Measurements from ENCODE around the gene EIF2AK2.

EIF2AK2 gene

GRCh38 chr2:37173741-37174140, 17.0 kb upstream of the EIF2AK2 start:
- no peak for DNase-seq (ENCODE audit: low read depth in 2 of 3, low spot score in 2 of 3)

- DNase-seq (ENCODE audit: low read depth in 2 of 3, low spot score in 2 of 3): no peak
Measured at GRCh38 chr2:37171624-37171950, 14.8 kb upstream of the EIF2AK2 start.

- no peak for DNase-seq (ENCODE audit: low read depth in 2 of 3, low spot score in 2 of 3)
Measured at GRCh38 chr2:37168217-37168981, 11.6 kb upstream of the EIF2AK2 start.

GRCh38 chr2:37167636-37168180, 10.9 kb upstream of the EIF2AK2 start:
- no peak for DNase-seq (ENCODE audit: low read depth in 2 of 3, low spot score in 2 of 3)

- DNase-seq (ENCODE audit: low read depth in 2 of 3, low spot score in 2 of 3): no peak
Measured at GRCh38 chr2:37164757-37165156, 8.0 kb upstream of the EIF2AK2 start.

GRCh38 chr2:37156071-37156856, 516 bp downstream of the EIF2AK2 start:
- DNase-seq (ENCODE audit: low read depth in 2 of 3, low spot score in 2 of 3): no peak

GRCh38 chr2:37154785-37155184, 2.0 kb downstream of the EIF2AK2 start:
- no peak for DNase-seq (ENCODE audit: low read depth in 2 of 3, low spot score in 2 of 3)

- no peak for DNase-seq (ENCODE audit: low read depth in 2 of 3, low spot score in 2 of 3)
Measured at GRCh38 chr2:37153224-37153623, 3.6 kb downstream of the EIF2AK2 start.

GRCh38 chr2:37149626-37150322, 7.0 kb downstream of the EIF2AK2 start:
- no peak for DNase-seq (ENCODE audit: low read depth in 2 of 3, low spot score in 2 of 3)

GRCh38 chr2:37148325-37148724, 8.5 kb downstream of the EIF2AK2 start:
- no peak for DNase-seq (ENCODE audit: low read depth in 2 of 3, low spot score in 2 of 3)

- no peak for DNase-seq (ENCODE audit: low read depth in 2 of 3, low spot score in 2 of 3)
Measured at GRCh38 chr2:37146062-37146461, 10.7 kb downstream of the EIF2AK2 start.

GRCh38 chr2:37143974-37144373, 12.8 kb downstream of the EIF2AK2 start:
- DNase-seq (ENCODE audit: low read depth in 2 of 3, low spot score in 2 of 3): no peak

GRCh38 chr2:37142546-37142945, 14.2 kb downstream of the EIF2AK2 start:
- no peak for DNase-seq (ENCODE audit: low read depth in 2 of 3, low spot score in 2 of 3)

GRCh38 chr2:37132914-37133313, 23.9 kb downstream of the EIF2AK2 start:
- no peak for DNase-seq (ENCODE audit: low read depth in 2 of 3, low spot score in 2 of 3)

- DNase-seq (ENCODE audit: low read depth in 2 of 3, low spot score in 2 of 3): no peak
Measured at GRCh38 chr2:37125416-37125815, 31.4 kb downstream of the EIF2AK2 start.

- DNase-seq (ENCODE audit: low read depth in 2 of 3, low spot score in 2 of 3): no peak
Measured at GRCh38 chr2:37119157-37119556, 37.6 kb downstream of the EIF2AK2 start.

GRCh38 chr2:37117566-37117965, 39.2 kb downstream of the EIF2AK2 start:
- no peak for DNase-seq (ENCODE audit: low read depth in 2 of 3, low spot score in 2 of 3)

GRCh38 chr2:37111958-37112357, 44.8 kb downstream of the EIF2AK2 start:
- no peak for DNase-seq (ENCODE audit: low read depth in 2 of 3, low spot score in 2 of 3)

- DNase-seq (ENCODE audit: low read depth in 2 of 3, low spot score in 2 of 3): no peak
Measured at GRCh38 chr2:37110306-37111212, 46.2 kb downstream of the EIF2AK2 start.

- no peak for DNase-seq (ENCODE audit: low read depth in 2 of 3, low spot score in 2 of 3)
Measured at GRCh38 chr2:37109523-37109922, 47.3 kb downstream of the EIF2AK2 start.

- DNase-seq (ENCODE audit: low read depth in 2 of 3, low spot score in 2 of 3): no peak
Measured at GRCh38 chr2:37105150-37105549, 51.6 kb downstream of the EIF2AK2 start.
